Esophagus muscularis mucosa (tissue), 4 donors: ENCODE measurements around the gene PREP.

ENCODE experiments used
- EP300 ChIP-seq: sonication (generic); formaldehyde crosslinking; IDR thresholded peaks from one replicate; pipeline ENCODE4 v1.6.1; 2017; ENCODE audit warnings: antibody characterized with exemption
- POLR2AphosphoS5 ChIP-seq, 2 donors: sonication (generic); formaldehyde crosslinking; IDR thresholded peaks; one replicate each; pipeline ENCODE4 v1.6.1; 2017; ENCODE audit warnings: antibody characterized with exemption in 2 of 2
- TF ChIP-seq, protein P1 (sequence below), 3 experiments: fragments of 200-600 bp in 2 of 3; fragments of 450-650 bp in 1 of 3; sonication (generic) in 2 of 3; IDR thresholded peaks; one replicate each; pipeline ENCODE4 v1.5.1; 2017 to 2019; ENCODE audit warnings: antibody characterized with exemption in 3 of 3, mild to moderate bottlenecking in 2 of 3, moderate library complexity in 1 of 3

DNA sequence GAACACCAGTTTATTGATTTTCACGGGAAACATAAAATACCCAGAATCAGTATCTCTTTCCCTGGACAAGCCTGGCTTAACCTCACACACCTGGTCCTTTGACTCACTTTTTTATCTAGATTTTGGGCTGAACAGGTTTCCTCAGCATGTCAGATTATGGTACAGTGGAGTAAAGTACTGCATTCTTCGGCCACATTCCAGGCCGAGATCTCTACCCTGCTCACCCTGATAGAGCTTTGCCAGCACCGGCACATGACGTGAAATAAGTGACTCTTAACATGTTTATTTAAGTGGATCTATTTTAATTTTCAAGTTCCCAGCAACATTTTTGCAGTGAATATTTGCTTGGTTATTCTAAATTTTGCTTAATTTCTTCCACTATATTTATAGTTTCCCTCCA is 144.1 kb downstream of the PREP start:
- TF ChIP-seq, protein P1, sequence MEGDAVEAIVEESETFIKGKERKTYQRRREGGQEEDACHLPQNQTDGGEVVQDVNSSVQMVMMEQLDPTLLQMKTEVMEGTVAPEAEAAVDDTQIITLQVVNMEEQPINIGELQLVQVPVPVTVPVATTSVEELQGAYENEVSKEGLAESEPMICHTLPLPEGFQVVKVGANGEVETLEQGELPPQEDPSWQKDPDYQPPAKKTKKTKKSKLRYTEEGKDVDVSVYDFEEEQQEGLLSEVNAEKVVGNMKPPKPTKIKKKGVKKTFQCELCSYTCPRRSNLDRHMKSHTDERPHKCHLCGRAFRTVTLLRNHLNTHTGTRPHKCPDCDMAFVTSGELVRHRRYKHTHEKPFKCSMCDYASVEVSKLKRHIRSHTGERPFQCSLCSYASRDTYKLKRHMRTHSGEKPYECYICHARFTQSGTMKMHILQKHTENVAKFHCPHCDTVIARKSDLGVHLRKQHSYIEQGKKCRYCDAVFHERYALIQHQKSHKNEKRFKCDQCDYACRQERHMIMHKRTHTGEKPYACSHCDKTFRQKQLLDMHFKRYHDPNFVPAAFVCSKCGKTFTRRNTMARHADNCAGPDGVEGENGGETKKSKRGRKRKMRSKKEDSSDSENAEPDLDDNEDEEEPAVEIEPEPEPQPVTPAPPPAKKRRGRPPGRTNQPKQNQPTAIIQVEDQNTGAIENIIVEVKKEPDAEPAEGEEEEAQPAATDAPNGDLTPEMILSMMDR (IDR thresholded peaks at IDR 0.05): no peak
- TF ChIP-seq POLR2AphosphoS5 (IDR thresholded peaks at IDR 0.05) (no peak), EP300 (no peak)
